ENCODE measurements around the gene IL17RD.

IL17RD gene

DNA sequence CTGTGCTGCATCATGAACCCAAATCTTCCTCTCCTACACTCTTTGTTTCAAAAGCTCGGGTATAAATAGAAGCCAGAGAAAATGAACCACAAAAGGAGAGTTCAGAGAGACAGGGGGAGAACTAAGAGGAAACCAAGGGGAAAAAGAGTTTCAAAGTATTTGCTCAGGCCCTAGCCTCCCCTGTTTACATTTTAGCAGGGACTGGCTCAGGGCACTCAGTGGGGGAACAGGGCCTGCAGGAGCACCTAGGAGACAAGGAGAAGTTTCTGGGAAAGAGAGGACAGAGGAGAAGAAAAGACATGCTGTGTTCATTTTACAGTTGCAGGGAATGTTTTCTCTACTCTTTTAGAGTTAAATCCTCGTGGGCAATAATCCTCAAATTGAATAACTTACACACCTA lies 8.5 kb upstream of the IL17RD start:
- ChIA-PET CTCF (interaction anchor here (0.6 kb wide), 1 partner anchor 49 kb away, joined by 3 read pairs; no protein-coding TSS in a partner anchor), POLR2A (no interaction called here)
- no peaks in the 10 kb centered on the region for H3K4me1 ChIP-seq (ENCODE audit: control insufficient read depth, insufficient read depth, low read length)

DNA sequence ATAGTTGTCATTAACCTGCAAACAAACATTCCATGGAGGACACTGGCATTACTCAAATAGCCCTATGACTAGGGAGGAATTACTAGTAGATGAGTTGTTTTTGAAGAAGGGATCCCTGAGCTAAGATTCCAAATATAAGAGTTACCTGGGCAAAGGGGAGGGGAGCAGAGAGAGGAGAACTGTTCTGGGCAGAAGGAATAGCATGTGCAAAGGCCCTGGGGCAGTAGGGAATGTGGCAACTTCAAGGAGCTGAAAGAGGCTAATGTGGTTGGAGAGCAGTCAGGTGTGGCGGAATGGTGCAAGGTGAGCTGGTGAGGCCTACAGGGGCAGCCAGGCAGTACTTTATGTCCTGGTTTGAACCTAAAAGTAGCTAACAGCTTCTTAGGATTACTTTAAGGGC lies 5.8 kb upstream of the IL17RD start:
- H3K4me1 ChIP-seq (ENCODE audit: control insufficient read depth, insufficient read depth, low read length): no peaks in the 10 kb centered on the region
- no peak overlapping the region for H3K27ac ChIP-seq (ENCODE audit: extremely low read depth, low read depth, low read length)
- POLR2A ChIA-PET: no interaction called here
- no peak overlapping the region for H3K4me3 ChIP-seq (ENCODE audit: low read depth, low read length)
- H3K9me3 ChIP-seq (ENCODE audit: control insufficient read depth, insufficient read depth, low read depth, low read length): no peaks in the 10 kb centered on the region
- CTCF ChIA-PET: interaction anchor here (0.6 to 2.2 kb wide), 12 partner anchors 8 to 687 kb away, joined by 3 to 10 read pairs (median 4); no protein-coding TSS in a partner anchor
- TF ChIP-seq, protein P1, sequence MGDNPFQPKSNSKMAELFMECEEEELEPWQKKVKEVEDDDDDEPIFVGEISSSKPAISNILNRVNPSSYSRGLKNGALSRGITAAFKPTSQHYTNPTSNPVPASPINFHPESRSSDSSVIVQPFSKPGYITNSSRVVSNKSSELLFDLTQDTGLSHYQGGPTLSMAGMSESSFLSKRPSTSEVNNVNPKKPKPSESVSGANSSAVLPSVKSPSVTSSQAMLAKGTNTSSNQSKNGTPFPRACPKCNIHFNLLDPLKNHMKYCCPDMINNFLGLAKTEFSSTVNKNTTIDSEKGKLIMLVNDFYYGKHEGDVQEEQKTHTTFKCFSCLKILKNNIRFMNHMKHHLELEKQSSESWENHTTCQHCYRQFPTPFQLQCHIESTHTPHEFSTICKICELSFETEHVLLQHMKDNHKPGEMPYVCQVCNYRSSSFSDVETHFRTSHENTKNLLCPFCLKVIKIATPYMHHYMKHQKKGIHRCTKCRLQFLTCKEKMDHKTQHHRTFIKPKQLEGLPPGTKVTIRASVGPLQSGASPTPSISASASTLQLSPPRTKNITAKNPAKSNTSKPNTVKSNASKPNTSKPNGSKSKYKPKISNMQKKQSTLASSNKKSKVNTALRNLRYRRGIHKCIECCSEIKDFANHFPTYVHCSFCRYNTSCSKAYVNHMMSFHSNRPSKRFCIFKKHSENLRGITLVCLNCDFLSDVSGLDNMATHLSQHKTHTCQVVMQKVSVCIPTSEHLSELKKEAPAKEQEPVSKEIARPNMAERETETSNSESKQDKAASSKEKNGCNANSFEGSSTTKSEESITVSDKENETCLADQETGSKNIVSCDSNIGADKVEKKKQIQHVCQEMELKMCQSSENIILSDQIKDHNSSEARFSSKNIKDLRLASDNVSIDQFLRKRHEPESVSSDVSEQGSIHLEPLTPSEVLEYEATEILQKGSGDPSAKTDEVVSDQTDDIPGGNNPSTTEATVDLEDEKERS (tag by site-specific recombination; IDR thresholded peaks at IDR 0.05): peak; percentile 40; the same call in 1 of the 2 replicates
- TF ChIP-seq ZNF623 (tag by site-specific recombination; IDR thresholded peaks at IDR 0.05) (peak; percentile 99), ZNF48 (tag by site-specific recombination; IDR thresholded peaks at IDR 0.05) (no peak), ZXDB (tag by site-specific recombination; IDR thresholded peaks at IDR 0.05) (no peak), BCL11B (tag by site-specific recombination; IDR thresholded peaks at IDR 0.05; ENCODE audit: low read depth) (no peak)
- TF ChIP-seq, protein P2, sequence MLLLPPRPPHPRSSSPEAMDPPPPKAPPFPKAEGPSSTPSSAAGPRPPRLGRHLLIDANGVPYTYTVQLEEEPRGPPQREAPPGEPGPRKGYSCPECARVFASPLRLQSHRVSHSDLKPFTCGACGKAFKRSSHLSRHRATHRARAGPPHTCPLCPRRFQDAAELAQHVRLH (tag by site-specific recombination; IDR thresholded peaks at IDR 0.05): 0 out of 2 replicates have a peak, but pooled peaks have one; percentile 52
- TF ChIP-seq, protein P3, sequence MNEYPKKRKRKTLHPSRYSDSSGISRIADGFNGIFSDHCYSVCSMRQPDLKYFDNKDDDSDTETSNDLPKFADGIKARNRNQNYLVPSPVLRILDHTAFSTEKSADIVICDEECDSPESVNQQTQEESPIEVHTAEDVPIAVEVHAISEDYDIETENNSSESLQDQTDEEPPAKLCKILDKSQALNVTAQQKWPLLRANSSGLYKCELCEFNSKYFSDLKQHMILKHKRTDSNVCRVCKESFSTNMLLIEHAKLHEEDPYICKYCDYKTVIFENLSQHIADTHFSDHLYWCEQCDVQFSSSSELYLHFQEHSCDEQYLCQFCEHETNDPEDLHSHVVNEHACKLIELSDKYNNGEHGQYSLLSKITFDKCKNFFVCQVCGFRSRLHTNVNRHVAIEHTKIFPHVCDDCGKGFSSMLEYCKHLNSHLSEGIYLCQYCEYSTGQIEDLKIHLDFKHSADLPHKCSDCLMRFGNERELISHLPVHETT (tag by site-specific recombination; IDR thresholded peaks at IDR 0.05): no peak
- no peaks in the 10 kb centered on the region for H3K36me3 ChIP-seq (ENCODE audit: control insufficient read depth in 2 of 2, insufficient read depth in 1 of 2, low read length in 2 of 2)

More for the DNA sequence above, 8.5 kb upstream of the IL17RD start:
- no peak for TF ChIP-seq ZNF114 (tag by site-specific recombination; IDR thresholded peaks at IDR 0.05)
- no peak for TF ChIP-seq ZNF302 (tag by site-specific recombination; IDR thresholded peaks at IDR 0.05; ENCODE audit: low read depth)
- no peak for TF ChIP-seq ZNF174 (tag by site-specific recombination; IDR thresholded peaks at IDR 0.05)
- TF ChIP-seq, protein P4, sequence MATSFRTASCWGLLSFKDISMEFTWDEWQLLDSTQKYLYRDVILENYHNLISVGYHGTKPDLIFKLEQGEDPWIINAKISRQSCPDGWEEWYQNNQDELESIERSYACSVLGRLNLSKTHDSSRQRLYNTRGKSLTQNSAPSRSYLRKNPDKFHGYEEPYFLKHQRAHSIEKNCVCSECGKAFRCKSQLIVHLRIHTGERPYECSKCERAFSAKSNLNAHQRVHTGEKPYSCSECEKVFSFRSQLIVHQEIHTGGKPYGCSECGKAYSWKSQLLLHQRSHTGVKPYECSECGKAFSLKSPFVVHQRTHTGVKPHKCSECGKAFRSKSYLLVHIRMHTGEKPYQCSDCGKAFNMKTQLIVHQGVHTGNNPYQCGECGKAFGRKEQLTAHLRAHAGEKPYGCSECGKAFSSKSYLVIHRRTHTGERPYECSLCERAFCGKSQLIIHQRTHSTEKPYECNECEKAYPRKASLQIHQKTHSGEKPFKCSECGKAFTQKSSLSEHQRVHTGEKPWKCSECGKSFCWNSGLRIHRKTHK (tag by site-specific recombination; IDR thresholded peaks at IDR 0.05): no peak
- TF ChIP-seq, protein P5, sequence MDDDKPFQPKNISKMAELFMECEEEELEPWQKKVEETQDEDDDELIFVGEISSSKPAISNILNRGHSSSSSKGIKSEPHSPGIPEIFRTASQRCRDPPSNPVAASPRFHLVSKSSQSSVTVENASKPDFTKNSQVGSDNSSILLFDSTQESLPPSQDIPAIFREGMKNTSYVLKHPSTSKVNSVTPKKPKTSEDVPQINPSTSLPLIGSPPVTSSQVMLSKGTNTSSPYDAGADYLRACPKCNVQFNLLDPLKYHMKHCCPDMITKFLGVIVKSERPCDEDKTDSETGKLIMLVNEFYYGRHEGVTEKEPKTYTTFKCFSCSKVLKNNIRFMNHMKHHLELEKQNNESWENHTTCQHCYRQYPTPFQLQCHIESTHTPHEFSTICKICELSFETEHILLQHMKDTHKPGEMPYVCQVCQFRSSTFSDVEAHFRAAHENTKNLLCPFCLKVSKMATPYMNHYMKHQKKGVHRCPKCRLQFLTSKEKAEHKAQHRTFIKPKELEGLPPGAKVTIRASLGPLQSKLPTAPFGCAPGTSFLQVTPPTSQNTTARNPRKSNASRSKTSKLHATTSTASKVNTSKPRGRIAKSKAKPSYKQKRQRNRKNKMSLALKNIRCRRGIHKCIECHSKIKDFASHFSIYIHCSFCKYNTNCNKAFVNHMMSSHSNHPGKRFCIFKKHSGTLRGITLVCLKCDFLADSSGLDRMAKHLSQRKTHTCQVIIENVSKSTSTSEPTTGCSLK (tag by site-specific recombination; IDR thresholded peaks at IDR 0.05): no peak
- no peak for TF ChIP-seq TRIM28 (IDR thresholded peaks at IDR 0.05; ENCODE audit: borderline replicate concordance, low read length)
- TF ChIP-seq ZNF175 (tag by site-specific recombination; IDR thresholded peaks at IDR 0.05): no peak
- TF ChIP-seq SP7 (tag by site-specific recombination; IDR thresholded peaks at IDR 0.05): no peak
- TF ChIP-seq, protein P6, sequence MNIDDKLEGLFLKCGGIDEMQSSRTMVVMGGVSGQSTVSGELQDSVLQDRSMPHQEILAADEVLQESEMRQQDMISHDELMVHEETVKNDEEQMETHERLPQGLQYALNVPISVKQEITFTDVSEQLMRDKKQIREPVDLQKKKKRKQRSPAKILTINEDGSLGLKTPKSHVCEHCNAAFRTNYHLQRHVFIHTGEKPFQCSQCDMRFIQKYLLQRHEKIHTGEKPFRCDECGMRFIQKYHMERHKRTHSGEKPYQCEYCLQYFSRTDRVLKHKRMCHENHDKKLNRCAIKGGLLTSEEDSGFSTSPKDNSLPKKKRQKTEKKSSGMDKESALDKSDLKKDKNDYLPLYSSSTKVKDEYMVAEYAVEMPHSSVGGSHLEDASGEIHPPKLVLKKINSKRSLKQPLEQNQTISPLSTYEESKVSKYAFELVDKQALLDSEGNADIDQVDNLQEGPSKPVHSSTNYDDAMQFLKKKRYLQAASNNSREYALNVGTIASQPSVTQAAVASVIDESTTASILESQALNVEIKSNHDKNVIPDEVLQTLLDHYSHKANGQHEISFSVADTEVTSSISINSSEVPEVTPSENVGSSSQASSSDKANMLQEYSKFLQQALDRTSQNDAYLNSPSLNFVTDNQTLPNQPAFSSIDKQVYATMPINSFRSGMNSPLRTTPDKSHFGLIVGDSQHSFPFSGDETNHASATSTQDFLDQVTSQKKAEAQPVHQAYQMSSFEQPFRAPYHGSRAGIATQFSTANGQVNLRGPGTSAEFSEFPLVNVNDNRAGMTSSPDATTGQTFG (tag by site-specific recombination; IDR thresholded peaks at IDR 0.05; ENCODE audit: borderline replicate concordance): no peak
- TF ChIP-seq, protein P7, sequence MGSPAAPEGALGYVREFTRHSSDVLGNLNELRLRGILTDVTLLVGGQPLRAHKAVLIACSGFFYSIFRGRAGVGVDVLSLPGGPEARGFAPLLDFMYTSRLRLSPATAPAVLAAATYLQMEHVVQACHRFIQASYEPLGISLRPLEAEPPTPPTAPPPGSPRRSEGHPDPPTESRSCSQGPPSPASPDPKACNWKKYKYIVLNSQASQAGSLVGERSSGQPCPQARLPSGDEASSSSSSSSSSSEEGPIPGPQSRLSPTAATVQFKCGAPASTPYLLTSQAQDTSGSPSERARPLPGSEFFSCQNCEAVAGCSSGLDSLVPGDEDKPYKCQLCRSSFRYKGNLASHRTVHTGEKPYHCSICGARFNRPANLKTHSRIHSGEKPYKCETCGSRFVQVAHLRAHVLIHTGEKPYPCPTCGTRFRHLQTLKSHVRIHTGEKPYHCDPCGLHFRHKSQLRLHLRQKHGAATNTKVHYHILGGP (tag by site-specific recombination; IDR thresholded peaks at IDR 0.05): no peak
- TF ChIP-seq TCF7L2 (IDR thresholded peaks at IDR 0.05; ENCODE audit: borderline replicate concordance, low read depth, low read length): no peak
- no peak for TF ChIP-seq ZNF19 (tag by site-specific recombination; IDR thresholded peaks at IDR 0.05; ENCODE audit: low read depth)
- TF ChIP-seq MZF1 (tag by site-specific recombination; IDR thresholded peaks at IDR 0.05; ENCODE audit: borderline replicate concordance): no peak
- Histone ChIP-seq H3K9me3 (ENCODE audit: control insufficient read depth, insufficient read depth, low read depth, low read length) (no peaks in the 10 kb centered on the region), H3K36me3 (ENCODE audit: control insufficient read depth in 2 of 2, insufficient read depth in 1 of 2, low read length in 2 of 2) (no peaks in the 10 kb centered on the region), H3K27ac (ENCODE audit: extremely low read depth, low read depth, low read length) (no peak overlapping the region), H3K4me3 (ENCODE audit: low read depth, low read length) (no peak overlapping the region)
